ENCODE results near the gene AGAP3. TPM values are rescaled to one million over a fixed set of nuclear protein-coding genes. Genes with fewer than 3 reads are reported as not detected.

Gene AGAP3
- total and polyA plus RNA-seq, 5 donors from 2014 or later, result 1.9 to 24.7 (median 3.0) TPM

DNA sequence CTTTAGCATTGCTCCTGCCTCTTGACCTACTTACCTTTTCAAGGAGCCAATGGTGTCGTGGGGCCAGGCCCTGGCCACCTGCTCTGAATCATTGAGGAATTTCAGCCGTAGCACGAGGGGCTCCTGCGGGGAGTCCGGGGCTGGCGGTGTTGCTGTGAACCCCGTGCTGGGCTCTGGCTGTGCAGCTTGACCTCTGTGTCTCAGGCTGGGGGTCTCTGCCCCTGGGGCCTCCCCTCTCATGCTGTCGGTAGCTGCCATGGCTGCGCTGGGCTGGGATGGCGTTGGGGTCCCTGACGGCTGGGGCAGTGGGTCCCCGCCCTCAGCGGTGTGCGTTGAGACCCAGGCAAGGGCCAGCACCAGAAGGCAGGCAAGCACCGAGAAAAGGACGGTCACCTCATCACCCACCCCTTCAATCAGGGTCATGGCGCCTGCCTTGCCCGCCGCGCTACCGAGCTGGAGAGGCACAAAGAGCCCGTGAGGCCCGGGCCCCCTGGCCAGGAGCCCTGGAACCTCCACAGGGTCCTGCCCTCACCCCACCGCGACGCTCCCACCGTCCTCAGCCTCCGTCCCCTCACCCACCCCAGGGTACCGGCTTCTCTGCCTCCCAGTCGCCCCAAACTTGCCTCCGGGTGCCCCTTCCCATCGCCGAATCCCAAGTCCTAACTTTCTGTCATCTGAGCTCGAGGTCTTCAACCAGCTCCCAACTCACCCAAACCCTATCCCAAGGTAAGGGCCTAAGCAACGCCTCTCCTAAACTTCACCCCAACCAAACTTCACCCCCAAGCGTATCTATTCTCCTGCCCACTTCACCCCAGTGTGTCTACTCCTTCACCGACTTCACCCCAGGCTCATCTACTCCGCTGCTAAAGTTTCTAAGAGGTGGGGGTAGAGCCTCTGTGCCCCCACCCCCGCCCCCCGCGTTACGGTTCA is 3.9 kb upstream of the AGAP3 start:
- Histone ChIP-seq H3K27me3 (ENCODE audit: control insufficient read depth, insufficient read depth, low read length) (peaks cover 10% of the 10 kb centered on the region), H3K4me1 (ENCODE audit: control insufficient read depth, insufficient read depth, low read length, poor library complexity, severe bottlenecking) (peaks cover 55% of the 10 kb centered on the region), H3K4me3 (ENCODE audit: low read depth, low read length) (peak overlapping the region; percentile 79), H3K36me3 (ENCODE audit: control insufficient read depth, insufficient read depth, low read length) (no peaks in the 10 kb centered on the region), H3K9me3 (ENCODE audit: control insufficient read depth in 2 of 2, low read length in 2 of 2) (no peaks in the 10 kb centered on the region), H3K27ac (ENCODE audit: insufficient read depth, low read length, poor library complexity, severe bottlenecking) (peak overlapping the region; percentile 91)
- DNase-seq (no peak), ATAC-seq (ENCODE audit: low read depth in 2 of 2) (no peak)
- Mint-ChIP-seq H3K4me1 (peaks cover 4 to 58% (median 20%) of the 10 kb centered on the region in 4 donors), H3K27ac (peak overlapping the region; percentile 93 to 95 (median 94)), H3K27me3 (peaks cover 14% of the 10 kb centered on the region), H3K36me3 (no peaks in the 10 kb centered on the region), H3K4me3 (peak overlapping the region; percentile 82 to 91 (median 88)), H3K9me3 (peaks cover 0 to 3% (median 0%) of the 10 kb centered on the region in 7 donors)

GRCh38 chr7:151083071-151083823 is 3.0 kb upstream of the AGAP3 start, which contains the start of gene TMUB1:
TMUB1 (minus strand) TSS chr7:151083493; CDS start chr7:151082563, 930 bp downstream.
- DNase-seq (peak; percentile 86 to 89 (median 89)), ATAC-seq (ENCODE audit: low read depth in 2 of 2) (peak; percentile 67)
- Histone ChIP-seq H3K27me3 (ENCODE audit: control insufficient read depth, insufficient read depth, low read length) (peaks cover 10% of the 10 kb centered on the region), H3K4me1 (ENCODE audit: control insufficient read depth, insufficient read depth, low read length, poor library complexity, severe bottlenecking) (peaks cover 64% of the 10 kb centered on the region), H3K9me3 (ENCODE audit: control insufficient read depth in 2 of 2, low read length in 2 of 2) (no peaks in the 10 kb centered on the region), H3K4me3 (ENCODE audit: low read depth, low read length) (peak within 1 kb of the TSS; percentile 79), H3K27ac (ENCODE audit: insufficient read depth, low read length, poor library complexity, severe bottlenecking) (peak within 1 kb of the TSS; percentile 91), H3K36me3 (ENCODE audit: control insufficient read depth, insufficient read depth, low read length) (no peaks in the 10 kb centered on the region)
- Mint-ChIP-seq H3K36me3 (no peaks in the 10 kb centered on the region), H3K27ac (peak within 1 kb of the TSS; percentile 93 to 95 (median 94)), H3K4me1 (peaks cover 4 to 59% (median 19%) of the 10 kb centered on the region in 4 donors), H3K4me3 (peak within 1 kb of the TSS; percentile 87 to 92 (median 90)), H3K9me3 (peaks cover 0 to 3% (median 0%) of the 10 kb centered on the region in 7 donors), H3K27me3 (peaks cover 17% of the 10 kb centered on the region)

DNA sequence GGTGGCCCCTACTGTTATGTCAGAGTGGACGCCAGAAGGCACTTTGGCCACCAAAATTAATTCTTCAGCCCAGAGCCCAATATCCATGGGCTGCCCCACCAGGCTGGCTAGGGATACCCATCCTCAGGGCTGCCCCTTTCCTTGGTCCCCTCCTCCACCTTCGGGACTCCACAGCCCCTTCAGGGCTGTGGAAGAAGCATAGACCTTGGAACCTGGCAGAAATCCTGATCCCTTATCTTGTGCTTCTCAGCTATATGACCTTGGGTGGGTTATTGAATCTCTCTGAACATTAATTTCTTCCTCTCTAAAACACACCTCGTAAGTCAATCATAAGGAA is 2.5 kb upstream of the AGAP3 start:
- H3K27ac Mint-ChIP-seq, result peak overlapping the region in 2 of 3 donors; percentile 87 to 93
- peak overlapping the region; percentile 91 for H3K27ac ChIP-seq (ENCODE audit: insufficient read depth, low read length, poor library complexity, severe bottlenecking)

GRCh38 chr7:151085329-151085690 is 965 bp upstream of the AGAP3 start:
- ATAC-seq (ENCODE audit: low read depth in 2 of 2) (no peak), DNase-seq (no peak)
- Histone ChIP-seq H3K27me3 (ENCODE audit: control insufficient read depth, insufficient read depth, low read length) (peaks cover 10% of the 10 kb centered on the region), H3K4me3 (ENCODE audit: low read depth, low read length) (no peak overlapping the region), H3K4me1 (ENCODE audit: control insufficient read depth, insufficient read depth, low read length, poor library complexity, severe bottlenecking) (peaks cover 51% of the 10 kb centered on the region), H3K9me3 (ENCODE audit: control insufficient read depth in 2 of 2, low read length in 2 of 2) (no peaks in the 10 kb centered on the region), H3K36me3 (ENCODE audit: control insufficient read depth, insufficient read depth, low read length) (no peaks in the 10 kb centered on the region), H3K27ac (ENCODE audit: insufficient read depth, low read length, poor library complexity, severe bottlenecking) (no peak overlapping the region)
- Mint-ChIP-seq H3K4me3 (peak overlapping the region; percentile 77 to 88 (median 86)), H3K36me3 (no peaks in the 10 kb centered on the region), H3K27me3 (peaks cover 32% of the 10 kb centered on the region), H3K4me1 (peaks cover 4 to 57% (median 22%) of the 10 kb centered on the region in 4 donors), H3K9me3 (peaks cover 0 to 3% (median 0%) of the 10 kb centered on the region in 7 donors), H3K27ac (peak overlapping the region; percentile 87 to 93 (median 88))

More for the DNA sequence above, 2.5 kb upstream of the AGAP3 start:
- peaks cover 21% of the 10 kb centered on the region for H3K27me3 Mint-ChIP-seq
- H3K36me3 Mint-ChIP-seq, result no peaks in the 10 kb centered on the region
- peak overlapping the region; percentile 83 to 92 (median 88) for H3K4me3 Mint-ChIP-seq
- Histone ChIP-seq H3K9me3 (ENCODE audit: control insufficient read depth in 2 of 2, low read length in 2 of 2) (no peaks in the 10 kb centered on the region), H3K27me3 (ENCODE audit: control insufficient read depth, insufficient read depth, low read length) (peaks cover 10% of the 10 kb centered on the region), H3K4me1 (ENCODE audit: control insufficient read depth, insufficient read depth, low read length, poor library complexity, severe bottlenecking) (peaks cover 64% of the 10 kb centered on the region), H3K36me3 (ENCODE audit: control insufficient read depth, insufficient read depth, low read length) (no peaks in the 10 kb centered on the region), H3K4me3 (ENCODE audit: low read depth, low read length) (peak overlapping the region; percentile 59)
- peaks cover 0 to 3% (median 0%) of the 10 kb centered on the region in 7 donors for H3K9me3 Mint-ChIP-seq
- DNase-seq (no peak), ATAC-seq (ENCODE audit: low read depth in 2 of 2) (no peak)
- H3K4me1 Mint-ChIP-seq, result peaks cover 4 to 61% (median 19%) of the 10 kb centered on the region in 4 donors

DNA sequence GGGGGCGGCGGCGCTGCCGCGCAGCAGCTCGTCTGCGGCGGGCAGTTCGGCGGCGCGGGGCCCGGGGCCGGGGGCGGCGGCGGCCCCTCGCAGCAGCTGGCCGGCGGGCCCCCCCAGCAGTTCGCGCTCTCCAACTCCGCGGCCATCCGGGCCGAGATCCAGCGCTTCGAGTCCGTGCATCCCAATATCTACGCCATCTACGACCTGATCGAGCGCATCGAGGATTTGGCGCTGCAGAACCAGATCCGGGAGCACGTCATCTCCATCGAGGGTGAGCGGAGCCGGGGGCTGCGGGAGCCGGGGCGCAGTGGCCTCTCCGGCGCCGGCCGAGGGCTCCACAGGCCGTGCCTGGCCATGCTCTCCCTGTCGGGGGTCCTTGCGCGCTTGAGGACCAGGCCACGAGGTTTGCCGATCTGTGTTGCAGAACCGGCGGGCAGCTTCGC is 548 bp downstream of the AGAP3 start:
- Histone ChIP-seq H3K4me1 (ENCODE audit: control insufficient read depth, insufficient read depth, low read length, poor library complexity, severe bottlenecking) (peaks cover 41% of the 10 kb centered on the region), H3K4me3 (ENCODE audit: low read depth, low read length) (peak overlapping the region; percentile 19), H3K36me3 (ENCODE audit: control insufficient read depth, insufficient read depth, low read length) (no peaks in the 10 kb centered on the region), H3K27ac (ENCODE audit: insufficient read depth, low read length, poor library complexity, severe bottlenecking) (no peak overlapping the region), H3K27me3 (ENCODE audit: control insufficient read depth, insufficient read depth, low read length) (peaks cover 10% of the 10 kb centered on the region), H3K9me3 (ENCODE audit: control insufficient read depth in 2 of 2, low read length in 2 of 2) (no peaks in the 10 kb centered on the region)
- H3K9me3 Mint-ChIP-seq, result peaks cover 0 to 3% (median 0%) of the 10 kb centered on the region in 7 donors
- peak in 2 of 3 donors; percentile 26 to 50 for DNase-seq
- H3K27me3 Mint-ChIP-seq, result peaks cover 32% of the 10 kb centered on the region
- H3K36me3 Mint-ChIP-seq, result no peaks in the 10 kb centered on the region
- ATAC-seq (ENCODE audit: low read depth in 2 of 2), result no peak
- peak overlapping the region; percentile 80 to 92 (median 89) for H3K4me3 Mint-ChIP-seq
- H3K4me1 Mint-ChIP-seq, result peaks cover 4 to 64% (median 22%) of the 10 kb centered on the region in 4 donors
- H3K27ac Mint-ChIP-seq, result peak overlapping the region in 2 of 3 donors; percentile 85 to 91

GRCh38 chr7:151087245-151088018 is 1.2 kb downstream of the AGAP3 start:
- peak overlapping the region; percentile 19 for H3K4me3 ChIP-seq (ENCODE audit: low read depth, low read length)
- peaks cover 32% of the 10 kb centered on the region for H3K27me3 Mint-ChIP-seq
- peak overlapping the region; percentile 80 to 92 (median 89) for H3K4me3 Mint-ChIP-seq
- peaks cover 4 to 60% (median 21%) of the 10 kb centered on the region in 4 donors for H3K4me1 Mint-ChIP-seq
- H3K36me3 ChIP-seq (ENCODE audit: control insufficient read depth, insufficient read depth, low read length), result no peaks in the 10 kb centered on the region
- ATAC-seq (ENCODE audit: low read depth in 2 of 2) (no peak), DNase-seq (peak in 1 of 3 donors; percentile 44)
- H3K9me3 Mint-ChIP-seq, result peaks cover 0 to 3% (median 0%) of the 10 kb centered on the region in 7 donors
- H3K4me1 ChIP-seq (ENCODE audit: control insufficient read depth, insufficient read depth, low read length, poor library complexity, severe bottlenecking), result peaks cover 35% of the 10 kb centered on the region
- no peaks in the 10 kb centered on the region for H3K9me3 ChIP-seq (ENCODE audit: control insufficient read depth in 2 of 2, low read length in 2 of 2)
- H3K36me3 Mint-ChIP-seq, result no peaks in the 10 kb centered on the region
- peak overlapping the region in 2 of 3 donors; percentile 85 to 91 for H3K27ac Mint-ChIP-seq
- H3K27ac ChIP-seq (ENCODE audit: insufficient read depth, low read length, poor library complexity, severe bottlenecking), result peak overlapping the region; percentile 23
- H3K27me3 ChIP-seq (ENCODE audit: control insufficient read depth, insufficient read depth, low read length), result peaks cover 10% of the 10 kb centered on the region
